WTC11 (cell line): ENCODE results near the gene PGPEP1. TPM values are rescaled to one million over a fixed set of nuclear protein-coding genes. Genes with fewer than 3 reads are reported as not detected.
A peak's percentile ranks its signal among the peaks of the same experiment; 100 is the strongest.

Source experiments
- ATAC-seq: fragments of 200-7000 bp; cut with Tn5 transposase; 2 replicates; pipeline ENCODE4 v1.10.0; 2021; ENCODE audit warnings: mild to moderate bottlenecking, moderate library complexity
- CTCF ChIA-PET: fragments of 300-600 bp; sonication (Branson Sonifier 250); formaldehyde crosslinking; loops from one replicate; lab custom pipeline; 2021; ENCODE audit warnings: antibody characterized with exemption; lab: Charles Lee
- POLR2A ChIA-PET: fragments of 350-600 bp; sonication (Branson Sonifier 250); formaldehyde crosslinking; loops from one replicate; lab custom pipeline; 2021; ENCODE audit warnings: antibody characterized with exemption; lab: Charles Lee
- DNase-seq: peaks from one replicate; pipeline ENCODE4 v3.0.0; 2021; ENCODE audit warnings: low spot score
- H3K27ac Mint-ChIP-seq: 2 replicates; pipeline ENCODE4 v1.8.0; 2021; ENCODE audit warnings: mixed read lengths
- H3K27me3 Mint-ChIP-seq: 2 replicates; pipeline ENCODE4 v1.8.0; 2021; ENCODE audit warnings: low read depth, mild to moderate bottlenecking, moderate library complexity, mixed read lengths
- H3K36me3 Mint-ChIP-seq: 2 replicates; pipeline ENCODE4 v1.8.0; 2021; ENCODE audit warnings: mixed read lengths
- H3K4me1 Mint-ChIP-seq: 2 replicates; pipeline ENCODE4 v1.8.0; 2022; ENCODE audit warnings: mixed read lengths
- H3K4me3 Mint-ChIP-seq: 2 replicates; pipeline ENCODE4 v1.8.0; 2021; ENCODE audit warnings: mild to moderate bottlenecking, moderate library complexity, mixed read lengths
- H3K9me3 Mint-ChIP-seq: 2 replicates; pipeline ENCODE4 v1.8.0; 2021; ENCODE audit warnings: mixed read lengths
- AR ChIP-seq: fragments of 250-450 bp; sonication (Bioruptor Pico); IDR thresholded peaks from 2 replicates; pipeline ENCODE4 v1.9.0; 2021; ENCODE audit warnings: mild to moderate bottlenecking
- ATF3 ChIP-seq: sonication (generic); formaldehyde crosslinking; conservative IDR thresholded peaks from 2 replicates; pipeline ENCODE4 v1.8.1; 2022; ENCODE audit warnings: mild to moderate bottlenecking, missing genetic modification reagents
- ATF6 ChIP-seq: sonication (generic); formaldehyde crosslinking; IDR thresholded peaks from 2 replicates; pipeline ENCODE4 v1.8.1; 2023; ENCODE audit warnings: mild to moderate bottlenecking, missing genetic modification reagents
- ETV6 ChIP-seq: sonication (generic); formaldehyde crosslinking; IDR thresholded peaks from 2 replicates; pipeline ENCODE4 v1.8.1; 2022; ENCODE audit warnings: mild to moderate bottlenecking, missing genetic modification reagents
- GTF2I ChIP-seq: fragments of 250-450 bp; sonication (Bioruptor Pico); conservative IDR thresholded peaks from 2 replicates; pipeline ENCODE4 v1.4.0; 2021; ENCODE audit warnings: mild to moderate bottlenecking
- NFE2L1 ChIP-seq: sonication (generic); formaldehyde crosslinking; IDR thresholded peaks from 2 replicates; pipeline ENCODE4 v1.8.1; 2023; ENCODE audit warnings: missing genetic modification reagents
- NR3C1 ChIP-seq: sonication (generic); formaldehyde crosslinking; conservative IDR thresholded peaks from 2 replicates; pipeline ENCODE4 v1.8.1; 2023; ENCODE audit warnings: low read depth, mild to moderate bottlenecking, missing genetic modification reagents
- PRDM15 ChIP-seq: sonication (generic); formaldehyde crosslinking; IDR thresholded peaks from 2 replicates; pipeline ENCODE4 v1.8.0; 2022; ENCODE audit warnings: missing genetic modification reagents
- PREB ChIP-seq: sonication (generic); formaldehyde crosslinking; IDR thresholded peaks from 2 replicates; pipeline ENCODE4 v1.8.1; 2022; ENCODE audit warnings: mild to moderate bottlenecking, missing genetic modification reagents, moderate library complexity, borderline replicate concordance
- SMAD3 ChIP-seq: sonication (generic); formaldehyde crosslinking; IDR thresholded peaks from 2 replicates; pipeline ENCODE4 v1.8.0; 2022; ENCODE audit warnings: missing genetic modification reagents, mild to moderate bottlenecking, borderline replicate concordance
- TP53 ChIP-seq: sonication (generic); formaldehyde crosslinking; IDR thresholded peaks from 2 replicates; pipeline ENCODE4 v1.8.1; 2023; ENCODE audit warnings: mild to moderate bottlenecking, missing genetic modification reagents
- ZNF396 ChIP-seq: fragments of 250-450 bp; sonication (Bioruptor Pico); IDR thresholded peaks from 2 replicates; pipeline ENCODE4 v1.8.0; 2021; ENCODE audit warnings: mild to moderate bottlenecking, moderate library complexity, borderline replicate concordance
- ZNF416 ChIP-seq: fragments of 250-450 bp; sonication (Bioruptor Pico); IDR thresholded peaks from 2 replicates; pipeline ENCODE4 v1.9.0; 2021; ENCODE audit warnings: mild to moderate bottlenecking, inconsistent platforms
- ZNF425 ChIP-seq: fragments of 250-450 bp; sonication (Bioruptor Pico); conservative IDR thresholded peaks from 2 replicates; pipeline ENCODE4 v1.9.0; 2021; ENCODE audit warnings: mild to moderate bottlenecking
- ZNF512 ChIP-seq: sonication (generic); formaldehyde crosslinking; IDR thresholded peaks from 2 replicates; pipeline ENCODE4 v1.8.1; 2022; ENCODE audit warnings: missing genetic modification reagents, borderline replicate concordance
- total RNA-seq: library from RNA; stranded (reverse); gene quantifications from 3 replicates; pipeline ENCODE4 v1.2.3, GENCODE V29; 2021

Gene PGPEP1
- total RNA-seq, 1 experiment from 2014 or later = 68.1 TPM

- TF ChIP-seq PRDM15 (CRISPR knock-in tag) (no peak), PREB (CRISPR knock-in tag) (no peak), ATF3 (CRISPR knock-in tag) (no peak), ZNF512 (no peak), ZNF416 (CRISPR knock-in tag) (no peak), SMAD3 (CRISPR knock-in tag) (no peak)
Measured at GRCh38 chr19:18368504-18369222, 28.3 kb downstream of the PGPEP1 start (continued).

GRCh38 chr19:18373407-18373891 lies 33.1 kb downstream of the PGPEP1 start:
- H3K36me3 Mint-ChIP-seq = no peaks in the 10 kb centered on the region
- DNase-seq (no peak), ATAC-seq (no peak)
- POLR2A ChIA-PET = interaction anchor here (1.3 to 1.8 kb wide), 3 partner anchors 12 to 92 kb away, joined by 5 to 9 read pairs (median 6); partner anchors contain the start of genes GDF15 and JUND
- H3K27ac Mint-ChIP-seq = peak overlapping the region; percentile 99
- TF ChIP-seq ETV6 (CRISPR knock-in tag) (0 out of 2 replicates have a peak, but pooled peaks have one; percentile 13), NFE2L1 (CRISPR knock-in tag) (peak; percentile 12; the same call in 1 of the 2 replicates), ZNF396 (CRISPR knock-in tag) (no peak)
- peaks cover 33% of the 10 kb centered on the region for H3K4me1 Mint-ChIP-seq
- H3K27me3 Mint-ChIP-seq = no peaks in the 10 kb centered on the region
- no peaks in the 10 kb centered on the region for H3K9me3 Mint-ChIP-seq
- CTCF ChIA-PET = interaction anchor here (0.6 to 2.5 kb wide), 3 partner anchors 11 to 15 kb away, joined by 3 to 16 read pairs (median 12); partner anchors contain the start of gene GDF15
- H3K4me3 Mint-ChIP-seq = no peak overlapping the region

GRCh38 chr19:18373892-18374629 lies 33.7 kb downstream of the PGPEP1 start:
- H3K27me3 Mint-ChIP-seq = no peaks in the 10 kb centered on the region
- no peaks in the 10 kb centered on the region for H3K9me3 Mint-ChIP-seq
- H3K27ac Mint-ChIP-seq = peak overlapping the region; percentile 99
- ChIA-PET CTCF (interaction anchor here (0.6 to 2.5 kb wide), 7 partner anchors 12 to 122 kb away, joined by 3 to 16 read pairs (median 5); partner anchors contain the start of gene GDF15), POLR2A (interaction anchor here (1.1 to 1.8 kb wide), 3 partner anchors 9 to 92 kb away, joined by 3 to 9 read pairs (median 6); partner anchors contain the start of genes GDF15 and JUND)
- H3K4me3 Mint-ChIP-seq = no peak overlapping the region
- H3K36me3 Mint-ChIP-seq = no peaks in the 10 kb centered on the region
- peaks cover 27% of the 10 kb centered on the region for H3K4me1 Mint-ChIP-seq
- peak; percentile 79 for ATAC-seq
- DNase-seq = peak; percentile 88
- TF ChIP-seq TP53 (peak; percentile 96), ZNF425 (CRISPR knock-in tag) (no peak), NR3C1 (CRISPR knock-in tag) (no peak), NFE2L1 (CRISPR knock-in tag) (peak; percentile 98), AR (CRISPR knock-in tag) (no peak), ATF6 (CRISPR knock-in tag) (no peak), GTF2I (CRISPR knock-in tag) (no peak)
